ENCODE data around the gene DYNC1LI2.

The DYNC1LI2 gene

GRCh38 chr16:66719246-66719645, 32.2 kb downstream of the DYNC1LI2 start:
- H3K4me3 ChIP-seq (ENCODE audit: low read depth, low read length): no peak overlapping the region
- no peak for DNase-seq (ENCODE audit: low read depth)
- TF ChIP-seq CTCF (IDR thresholded peaks at IDR 0.05; ENCODE audit: low read depth, low read length) (no peak), MYC (IDR thresholded peaks at IDR 0.05; ENCODE audit: low read depth, low read length) (no peak), MAX (IDR thresholded peaks at IDR 0.05; ENCODE audit: low read depth, low read length) (no peak), POLR2A (IDR thresholded peaks at IDR 0.05; ENCODE audit: extremely low read depth, insufficient read length) (no peak)

- TF ChIP-seq POLR2A (IDR thresholded peaks at IDR 0.05; ENCODE audit: extremely low read depth, insufficient read length): no peak
- no peak for TF ChIP-seq MYC (IDR thresholded peaks at IDR 0.05; ENCODE audit: low read depth, low read length)
- TF ChIP-seq CTCF (IDR thresholded peaks at IDR 0.05; ENCODE audit: low read depth, low read length): no peak
- TF ChIP-seq MAX (IDR thresholded peaks at IDR 0.05; ENCODE audit: low read depth, low read length): no peak
- H3K4me3 ChIP-seq (ENCODE audit: low read depth, low read length): no peak overlapping the region
- DNase-seq (ENCODE audit: low read depth): no peak
These were observed 33.6 kb downstream of the DYNC1LI2 start for GRCh38 chr16:66717776-66718175.

GRCh38 chr16:66717112-66717675, 34.2 kb downstream of the DYNC1LI2 start:
- TF ChIP-seq CTCF (IDR thresholded peaks at IDR 0.05; ENCODE audit: low read depth, low read length) (peak; percentile 82), POLR2A (IDR thresholded peaks at IDR 0.05; ENCODE audit: extremely low read depth, insufficient read length) (no peak)
- H3K4me3 ChIP-seq (ENCODE audit: low read depth, low read length): no peak overlapping the region
- peak; percentile 73 for DNase-seq (ENCODE audit: low read depth)

- no peak overlapping the region for H3K4me3 ChIP-seq (ENCODE audit: low read depth, low read length)
- TF ChIP-seq POLR2A (IDR thresholded peaks at IDR 0.05; ENCODE audit: extremely low read depth, insufficient read length) (no peak), CTCF (IDR thresholded peaks at IDR 0.05; ENCODE audit: low read depth, low read length) (no peak), MAX (IDR thresholded peaks at IDR 0.05; ENCODE audit: low read depth, low read length) (no peak)
- DNase-seq (ENCODE audit: low read depth): no peak
These were observed 36.6 kb downstream of the DYNC1LI2 start for GRCh38 chr16:66714654-66715307.

- DNase-seq (ENCODE audit: low read depth): no peak
- no peak for TF ChIP-seq CTCF (IDR thresholded peaks at IDR 0.05; ENCODE audit: low read depth, low read length)
- no peak for TF ChIP-seq POLR2A (IDR thresholded peaks at IDR 0.05; ENCODE audit: extremely low read depth, insufficient read length)
- no peak for TF ChIP-seq MAX (IDR thresholded peaks at IDR 0.05; ENCODE audit: low read depth, low read length)
- TF ChIP-seq MYC (IDR thresholded peaks at IDR 0.05; ENCODE audit: low read depth, low read length): no peak
- H3K4me3 ChIP-seq (ENCODE audit: low read depth, low read length): no peak overlapping the region
These were observed 37.3 kb downstream of the DYNC1LI2 start for GRCh38 chr16:66714062-66714461.
